ENCODE results near the gene KRTAP10-5.

KRTAP10-5 gene

GRCh38 chr21:44530903-44531605 is 49.4 kb downstream of the KRTAP10-5 start:
- FAIRE-seq (no peak), DNase-seq (ENCODE audit: insufficient read length, low spot score) (no peak)
- TF ChIP-seq SPI1 (IDR thresholded peaks at IDR 0.05; ENCODE audit: low read depth, low read length) (no peak), PAX5 (IDR thresholded peaks at IDR 0.05; ENCODE audit: insufficient read depth, low read length, severe bottlenecking) (no peak), POLR2A (IDR thresholded peaks at IDR 0.05; ENCODE audit: low read depth, low read length) (no peak), POLR2AphosphoS5 (IDR thresholded peaks at IDR 0.05; ENCODE audit: low read depth, low read length) (no peak), TAF1 (IDR thresholded peaks at IDR 0.05; ENCODE audit: low read depth, low read length) (no peak), POU2F2 (IDR thresholded peaks at IDR 0.05; ENCODE audit: low read depth, low read length) (no peak)

DNA sequence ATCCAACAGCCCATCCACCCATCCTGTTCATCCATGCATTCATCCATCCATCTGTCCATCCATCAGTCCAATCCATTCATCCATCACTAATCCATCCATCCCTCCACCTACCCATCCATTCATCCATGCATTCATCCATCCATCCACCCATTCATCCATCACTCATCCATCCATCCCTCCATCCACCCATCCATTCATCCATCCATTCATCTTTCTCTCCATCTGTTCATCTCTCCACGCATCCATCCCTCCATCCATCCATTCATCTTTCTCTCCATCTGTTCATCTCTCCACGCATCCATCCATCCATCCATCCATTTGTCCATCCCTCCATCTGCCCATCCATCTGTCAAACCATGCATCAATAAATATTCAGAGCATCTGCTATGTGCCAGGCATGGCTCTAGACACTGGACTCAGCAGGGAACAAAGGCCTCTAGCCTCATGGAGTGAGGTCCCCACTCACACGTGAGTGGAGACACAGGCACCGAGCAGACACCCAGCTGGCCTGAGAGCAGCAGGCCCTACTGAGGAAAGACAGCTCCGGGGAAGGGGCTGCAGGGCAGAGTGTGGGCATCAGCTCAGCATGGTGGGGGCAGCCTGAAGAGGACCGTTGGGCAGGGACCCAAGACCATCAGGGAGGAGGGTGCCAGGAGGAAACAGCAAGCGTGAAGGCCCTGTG is 50.0 kb downstream of the KRTAP10-5 start:
- no peak for DNase-seq (ENCODE audit: insufficient read length, low spot score)
- TF ChIP-seq PAX5 (IDR thresholded peaks at IDR 0.05; ENCODE audit: insufficient read depth, low read length, severe bottlenecking) = no peak
- TF ChIP-seq POU2F2 (IDR thresholded peaks at IDR 0.05; ENCODE audit: low read depth, low read length) = no peak
- TF ChIP-seq TAF1 (IDR thresholded peaks at IDR 0.05; ENCODE audit: low read depth, low read length) = no peak
- TF ChIP-seq POLR2AphosphoS5 (IDR thresholded peaks at IDR 0.05; ENCODE audit: low read depth, low read length) = no peak
- FAIRE-seq = no peak

DNA sequence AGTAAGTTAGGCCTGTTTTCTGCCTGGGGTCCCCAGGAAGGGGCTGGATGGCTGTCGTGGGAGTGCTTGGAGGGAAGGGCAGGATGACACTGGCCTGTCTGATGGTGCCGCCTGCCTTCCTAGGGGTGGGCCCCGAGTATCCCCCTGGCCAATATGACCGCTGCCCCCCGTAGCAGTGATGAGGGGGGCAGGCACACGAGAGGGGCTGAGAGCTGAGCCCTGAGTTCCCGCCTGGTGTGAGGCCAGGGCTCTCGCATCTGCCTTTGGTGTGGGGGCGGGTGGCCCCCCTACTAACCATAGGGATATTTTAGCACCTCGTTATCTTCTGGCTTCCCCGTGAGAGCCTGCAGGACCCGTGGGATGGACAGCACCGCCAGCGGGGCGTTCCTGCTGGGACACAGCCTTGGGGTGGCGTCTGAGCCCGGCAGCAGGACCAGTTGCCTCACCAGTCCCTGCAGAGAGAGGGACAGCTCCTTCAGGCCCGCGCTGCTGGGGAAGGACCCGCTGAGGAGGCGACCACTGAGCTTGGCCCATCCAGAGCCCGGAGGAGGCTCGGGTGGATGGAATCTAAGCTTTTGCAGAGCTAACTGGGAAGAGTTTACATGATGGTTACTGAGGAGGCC is 50.8 kb downstream of the KRTAP10-5 start:
- DNase-seq (ENCODE audit: insufficient read length, low spot score) (no peak), FAIRE-seq (no peak)
- TF ChIP-seq PAX5 (IDR thresholded peaks at IDR 0.05; ENCODE audit: insufficient read depth, low read length, severe bottlenecking) (no peak), POLR2A (IDR thresholded peaks at IDR 0.05; ENCODE audit: low read depth, low read length) (no peak), TAF1 (IDR thresholded peaks at IDR 0.05; ENCODE audit: low read depth, low read length) (no peak), SPI1 (IDR thresholded peaks at IDR 0.05; ENCODE audit: low read depth, low read length) (no peak), POLR2AphosphoS5 (IDR thresholded peaks at IDR 0.05; ENCODE audit: low read depth, low read length) (no peak), POU2F2 (IDR thresholded peaks at IDR 0.05; ENCODE audit: low read depth, low read length) (no peak)

All from GM12891 (cell line).